Measurements from ENCODE around the gene PDE8A. TPM values are rescaled to one million over a fixed set of nuclear protein-coding genes. Genes with fewer than 3 reads are reported as not detected.

Gene PDE8A
- total and polyA plus RNA-seq, 2 of the 4 experiments (the other 2 are of a cell fraction) = 32.4 to 35.9 TPM

- TF ChIP-seq CTCF (conservative IDR thresholded peaks at IDR 0.05; ENCODE audit: low read depth, low read length) (no peak), RFX5 (IDR thresholded peaks at IDR 0.05; ENCODE audit: low read depth, low read length) (no peak)
Measured at GRCh38 chr15:84956199-84956598, 25.5 kb upstream of the PDE8A start (continued).
